Common myeloid progenitor, CD34-positive (primary cell): ENCODE data around the gene MAGI2.
"Not testable (repeated sequence)": the region's sequence is repeated elsewhere in the genome, so short reads cannot be mapped to it uniquely, and the experiment has no call there.

Experiments used
- CTCF ChIA-PET: fragments of 350-600 bp; sonication (Branson Sonifier 250); formaldehyde crosslinking; loops from one replicate; lab custom pipeline; 2021; ENCODE audit warnings: antibody characterized with exemption; lab: Charles Lee
- POLR2A ChIA-PET: fragments of 350-600 bp; sonication (Branson Sonifier 250); formaldehyde crosslinking; loops from one replicate; lab custom pipeline; 2021; ENCODE audit warnings: antibody characterized with exemption; lab: Charles Lee
- DNase-seq, 3 donors: peaks; one replicate each; pipeline versions ENCODE4 v3.0.0 to v3.0.0-alpha.2; 2013
- H3K27ac ChIP-seq, 2 experiments: 1 replicate in 1 of 2; 2 replicates in 1 of 2; pipeline ENCODE4 v1.7.0; 2013; ENCODE audit warnings: inconsistent platforms in 2 of 2, low read length in 2 of 2, mild to moderate bottlenecking in 2 of 2, low read depth in 1 of 2, moderate library complexity in 1 of 2; ENCODE audit not compliant: severe bottlenecking in 2 of 2, insufficient read depth in 1 of 2, poor library complexity in 1 of 2
- H3K27me3 ChIP-seq, 5 experiments: replicated peaks in 2 of 5; 1 replicate in 3 of 5; 2 replicates in 2 of 5; pipeline versions ENCODE4 v1.6.1 to v1.7.0; 2013; ENCODE audit warnings: low read length in 4 of 5, mild to moderate bottlenecking in 2 of 5, moderate library complexity in 2 of 5, inconsistent platforms in 1 of 5; ENCODE audit not compliant: insufficient read depth in 5 of 5, control insufficient read depth in 4 of 5
- H3K36me3 ChIP-seq, 4 experiments: 1 replicate in 2 of 4; 2 replicates in 2 of 4; pipeline versions ENCODE4 v1.6.1 to v1.7.0; 2013; ENCODE audit warnings: low read length in 3 of 4, control low read depth in 1 of 4, mild to moderate bottlenecking in 1 of 4; ENCODE audit not compliant: control insufficient read depth in 4 of 4, insufficient read depth in 4 of 4
- H3K4me1 ChIP-seq, 4 experiments: 1 replicate in 3 of 4; 2 replicates in 1 of 4; pipeline versions ENCODE4 v1.6.1 to v1.7.1; 2013; ENCODE audit warnings: low read length in 3 of 4, mild to moderate bottlenecking in 3 of 4, control low read depth in 1 of 4, inconsistent platforms in 1 of 4, moderate library complexity in 1 of 4; ENCODE audit not compliant: control insufficient read depth in 4 of 4, insufficient read depth in 4 of 4; ENCODE audit errors: control extremely low read depth in 1 of 4
- H3K4me3 ChIP-seq, 7 experiments: 1 replicate in 4 of 7; 2 replicates in 3 of 7; pipeline versions ENCODE4 v1.5.1 to v1.7.0; 2013; ENCODE audit warnings: mild to moderate bottlenecking in 7 of 7, low read length in 6 of 7, moderate library complexity in 6 of 7, inconsistent platforms in 2 of 7, low read depth in 2 of 7, control low read depth in 1 of 7; ENCODE audit not compliant: insufficient read depth in 4 of 7, control insufficient read depth in 1 of 7; ENCODE audit errors: extremely low read depth in 1 of 7
- H3K9me3 ChIP-seq, 5 experiments: 1 replicate in 4 of 5; 2 replicates in 1 of 5; pipeline versions ENCODE4 v1.6.1 to v1.7.1; 2013; ENCODE audit warnings: low read length in 4 of 5, mild to moderate bottlenecking in 2 of 5, inconsistent platforms in 1 of 5, low read depth in 1 of 5, moderate library complexity in 1 of 5; ENCODE audit not compliant: control insufficient read depth in 4 of 5, insufficient read depth in 2 of 5; ENCODE audit errors: control extremely low read depth in 1 of 5
- WGBS: methylation state at CpG from one replicate; pipeline ENCODE4 v1.1.5; 2013; ENCODE audit not compliant: insufficient coverage; 5-methylcytosine and 5-hydroxymethylcytosine counted together

Gene MAGI2

GRCh38 chr7:78296644-78297371 is 1156.7 kb downstream of the MAGI2 start:
- Histone ChIP-seq H3K9me3 (no peaks in the 10 kb centered on the region), H3K36me3 (no peaks in the 10 kb centered on the region), H3K27ac (no peak overlapping the region), H3K4me3 (no peak overlapping the region), H3K27me3 (no peaks in the 10 kb centered on the region), H3K4me1 (no peaks in the 10 kb centered on the region)
- ChIA-PET POLR2A (no interaction called here), CTCF (no interaction called here)
- WGBS = 76% methylated on average over 2 of the region's 5 CpGs
- DNase-seq = no peak

DNA sequence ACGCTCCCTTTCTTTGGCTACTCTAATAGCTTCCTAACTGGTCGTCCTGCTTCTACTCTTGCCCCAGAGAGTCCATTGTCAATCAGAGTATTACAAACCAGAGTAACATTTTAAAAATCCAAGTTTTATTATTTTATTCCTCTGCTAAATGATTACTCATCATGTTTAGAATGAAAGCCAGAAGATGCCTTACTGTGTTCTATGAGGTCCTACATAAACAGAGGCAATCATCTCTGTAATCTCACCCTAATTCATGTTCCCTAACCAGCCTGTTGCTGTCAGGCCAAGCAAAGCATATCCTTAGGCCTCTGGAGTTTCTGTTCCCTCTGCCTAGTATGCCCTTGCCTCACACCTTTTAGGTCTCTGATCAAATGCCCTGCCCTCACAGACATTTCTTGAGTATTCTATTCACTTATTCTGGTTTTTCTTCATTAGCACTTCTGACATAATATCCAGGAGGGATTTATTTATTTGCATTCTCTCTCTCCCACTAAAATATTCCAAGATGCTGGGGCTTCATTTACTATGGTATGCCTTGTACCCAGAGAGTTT is 1157.3 kb downstream of the MAGI2 start:
- Histone ChIP-seq H3K9me3 (no peaks in the 10 kb centered on the region), H3K27ac (no peak overlapping the region), H3K4me3 (no peak overlapping the region), H3K27me3 (no peaks in the 10 kb centered on the region), H3K36me3 (no peaks in the 10 kb centered on the region), H3K4me1 (no peaks in the 10 kb centered on the region)
- CTCF ChIA-PET = no interaction called here
- POLR2A ChIA-PET = no interaction called here
- WGBS = 90% methylated on average over 2 of the region's 2 CpGs
- DNase-seq = no peak

- H3K4me1 ChIP-seq, POLR2A ChIA-PET, H3K27ac ChIP-seq, DNase-seq, H3K36me3 ChIP-seq, CTCF ChIA-PET, H3K9me3 ChIP-seq, H3K4me3 ChIP-seq, H3K27me3 ChIP-seq: not testable (repeated sequence)
- no CpG with 5 or more reads among the region's 3 CpGs for WGBS
Measured at GRCh38 chr7:78289471-78289870, 1164.0 kb downstream of the MAGI2 start.

DNA sequence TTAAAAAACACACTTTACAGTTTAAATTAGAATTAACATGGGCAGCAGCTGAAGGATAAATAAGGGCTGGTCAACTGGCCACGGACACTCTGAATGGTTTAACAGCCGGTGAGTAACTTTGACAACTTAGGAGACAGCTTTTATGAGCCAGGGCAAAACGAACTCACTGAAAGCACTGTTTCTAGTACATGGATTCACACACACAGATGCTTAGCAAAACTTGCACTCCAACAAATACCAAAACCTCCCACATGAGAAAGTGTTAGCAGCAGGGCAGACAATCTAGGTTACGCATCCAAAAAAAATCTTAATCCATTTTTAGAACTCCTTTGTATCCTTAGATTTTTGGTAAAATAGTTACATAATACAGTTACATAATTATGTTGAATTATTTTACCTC is 1168.5 kb downstream of the MAGI2 start:
- Histone ChIP-seq H3K27ac (no peak overlapping the region), H3K4me1 (no peaks in the 10 kb centered on the region), H3K9me3 (no peaks in the 10 kb centered on the region), H3K27me3 (no peaks in the 10 kb centered on the region), H3K36me3 (no peaks in the 10 kb centered on the region), H3K4me3 (no peak overlapping the region)
- 59% methylated on average over 3 of the region's 4 CpGs for WGBS
- ChIA-PET CTCF (no interaction called here), POLR2A (interaction anchor here (0.6 kb wide), 1 partner anchor 44 kb away, joined by 3 read pairs; no protein-coding TSS in a partner anchor)
- DNase-seq = no peak

DNA sequence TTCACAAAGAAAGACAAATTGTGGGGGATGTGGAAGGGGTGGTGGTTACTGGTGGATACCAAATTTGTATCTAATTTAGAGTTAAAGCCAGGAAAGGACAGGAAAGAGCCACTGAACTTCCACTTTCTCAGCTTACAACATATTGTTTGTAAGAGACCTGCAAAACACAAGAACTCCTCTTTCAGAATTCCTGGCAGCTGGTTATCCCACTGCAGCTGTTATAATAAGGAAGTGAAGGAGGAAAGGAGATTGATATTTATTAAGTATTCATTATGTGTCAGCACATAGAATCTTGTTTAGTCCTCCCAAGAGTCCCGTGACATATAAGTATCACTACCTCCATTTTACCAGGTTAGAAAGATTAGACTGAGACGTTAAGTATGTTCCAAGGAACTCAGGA is 1173.2 kb downstream of the MAGI2 start:
- Histone ChIP-seq H3K36me3 (no peaks in the 10 kb centered on the region), H3K4me1 (no peaks in the 10 kb centered on the region), H3K27me3 (no peaks in the 10 kb centered on the region), H3K4me3 (no peak overlapping the region), H3K27ac (no peak overlapping the region), H3K9me3 (peaks cover 0 to under 1% (median 0%) of the 10 kb centered on the region in 5 experiments)
- ChIA-PET POLR2A (no interaction called here), CTCF (no interaction called here)
- DNase-seq = no peak
- WGBS = no CpG with 5 or more reads among the region's 2 CpGs

GRCh38 chr7:78279457-78279856 is 1174.0 kb downstream of the MAGI2 start:
- WGBS = 100% methylated on average over 1 of the region's 1 CpG
- Histone ChIP-seq H3K4me1 (no peaks in the 10 kb centered on the region), H3K36me3 (no peaks in the 10 kb centered on the region), H3K27me3 (no peaks in the 10 kb centered on the region), H3K9me3 (peaks cover 0 to 4% (median 0%) of the 10 kb centered on the region in 5 experiments), H3K4me3 (no peak overlapping the region), H3K27ac (no peak overlapping the region)
- DNase-seq = no peak
- CTCF ChIA-PET = interaction anchor here (0.5 kb wide), 1 partner anchor 26 kb away, joined by 4 read pairs; no protein-coding TSS in a partner anchor
- POLR2A ChIA-PET = no interaction called here

DNA sequence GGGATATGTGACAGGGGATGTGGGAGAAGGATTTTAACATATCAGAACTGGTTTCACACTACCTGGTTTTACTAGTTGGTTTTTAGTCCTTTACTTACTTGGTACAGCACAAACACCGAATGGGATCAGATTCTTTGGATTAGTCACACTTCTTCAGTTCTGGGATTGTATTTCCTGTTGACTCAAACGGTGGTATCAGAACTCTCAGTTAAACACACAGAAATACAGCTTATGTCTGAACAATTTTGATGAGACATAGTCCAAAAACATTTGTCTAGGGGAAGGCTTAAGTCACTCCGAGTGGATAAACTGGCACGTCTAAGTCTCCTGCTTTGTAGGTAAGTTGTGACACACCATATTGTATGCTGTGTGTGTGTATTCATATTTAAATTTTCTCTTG is 1174.4 kb downstream of the MAGI2 start:
- CTCF ChIA-PET = no interaction called here
- no peak for DNase-seq
- POLR2A ChIA-PET = no interaction called here
- Histone ChIP-seq H3K9me3 (peaks cover 0 to 4% (median 0%) of the 10 kb centered on the region in 5 experiments), H3K27me3 (no peaks in the 10 kb centered on the region), H3K4me1 (no peaks in the 10 kb centered on the region), H3K36me3 (no peaks in the 10 kb centered on the region), H3K27ac (no peak overlapping the region), H3K4me3 (no peak overlapping the region)
- 96% methylated on average over 3 of the region's 4 CpGs for WGBS
